Measurements from ENCODE around the gene DNAH10.
"Not testable (repeated sequence)": the region's sequence is repeated elsewhere in the genome, so short reads cannot be mapped to it uniquely, and the experiment has no call there.

DNAH10 gene

DNA sequence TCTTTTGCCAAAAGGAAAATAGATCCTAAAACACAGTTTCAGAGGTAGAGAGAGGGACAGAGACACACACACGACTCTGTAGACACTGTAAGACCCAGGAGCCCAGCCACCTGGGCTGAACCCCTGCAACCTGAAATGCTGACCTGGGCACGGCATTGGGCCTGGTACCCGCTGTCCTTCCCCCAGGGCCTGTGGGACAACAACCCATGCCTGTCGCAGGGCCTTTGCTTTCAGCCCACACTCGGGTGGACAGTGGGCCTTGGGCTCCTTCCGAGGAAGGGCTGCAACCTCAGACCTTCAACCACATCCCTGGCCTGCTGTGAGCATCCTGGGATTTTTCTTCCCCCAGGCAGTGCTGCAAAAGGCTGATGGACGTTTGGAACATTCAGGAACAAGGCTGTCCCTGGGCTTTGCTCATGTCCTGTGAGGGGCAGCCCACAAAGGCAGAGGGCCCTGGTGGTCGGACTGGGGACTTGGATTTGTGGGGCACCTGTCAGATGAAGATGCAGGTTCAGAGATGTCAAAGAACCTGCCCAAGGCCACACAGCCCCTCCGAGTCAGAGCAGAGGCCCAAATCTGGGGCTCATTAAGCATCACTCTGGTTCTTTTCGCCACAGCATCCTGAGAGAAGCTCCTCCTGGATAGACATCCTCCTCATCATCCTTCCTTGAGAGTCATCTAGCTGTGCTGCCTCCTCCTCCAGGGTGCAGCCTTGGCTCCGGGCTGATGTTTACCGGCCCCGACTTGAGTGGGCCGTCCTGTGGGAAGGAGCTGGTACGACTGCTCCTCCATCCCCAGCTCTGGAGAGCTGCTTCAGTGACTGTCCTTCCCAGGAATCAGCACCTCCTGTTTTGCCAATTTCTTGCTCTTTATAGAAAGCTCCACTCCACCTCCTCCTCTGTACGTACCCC, 177.9 kb downstream of the DNAH10 start:
- DNase-seq: no peak

DNA sequence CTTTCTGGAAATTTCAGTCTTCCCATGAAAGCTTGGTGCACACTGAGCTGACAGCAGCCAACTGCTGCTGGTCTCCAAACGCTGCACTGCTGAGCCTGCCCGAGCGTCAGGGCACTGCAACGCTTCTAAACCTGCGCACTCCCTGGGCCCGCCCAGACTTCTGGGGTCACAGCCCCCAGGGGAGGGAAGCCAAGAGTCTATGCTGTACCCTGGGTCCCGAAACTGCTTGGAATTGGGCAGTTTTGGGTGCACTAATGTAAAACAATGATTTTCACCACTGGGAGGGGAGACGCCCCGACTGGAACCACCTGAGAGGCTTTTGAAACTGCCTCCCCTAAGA, 178.5 kb downstream of the DNAH10 start:
- DNase-seq: no peak

DNA sequence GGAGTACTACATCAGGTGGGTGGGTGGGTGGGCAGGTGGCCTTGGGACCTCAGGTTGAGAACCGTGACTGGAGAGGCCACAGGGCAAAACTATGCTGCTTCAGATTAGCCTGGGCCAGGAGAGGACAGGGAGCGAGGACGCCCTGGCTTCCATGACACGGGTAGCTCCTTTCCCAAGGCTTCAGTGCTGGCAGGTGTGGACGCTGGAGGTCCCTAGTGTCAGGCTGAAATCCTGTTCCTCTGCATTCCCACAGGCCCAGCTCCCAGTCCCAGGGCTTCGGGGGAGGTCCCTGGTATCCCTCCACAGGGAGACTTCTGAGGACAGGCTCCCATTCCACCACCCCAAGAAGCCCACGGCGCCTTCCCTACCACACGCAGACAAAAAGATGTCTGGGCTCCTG, 178.9 kb downstream of the DNAH10 start:
- DNase-seq: no peak

DNA sequence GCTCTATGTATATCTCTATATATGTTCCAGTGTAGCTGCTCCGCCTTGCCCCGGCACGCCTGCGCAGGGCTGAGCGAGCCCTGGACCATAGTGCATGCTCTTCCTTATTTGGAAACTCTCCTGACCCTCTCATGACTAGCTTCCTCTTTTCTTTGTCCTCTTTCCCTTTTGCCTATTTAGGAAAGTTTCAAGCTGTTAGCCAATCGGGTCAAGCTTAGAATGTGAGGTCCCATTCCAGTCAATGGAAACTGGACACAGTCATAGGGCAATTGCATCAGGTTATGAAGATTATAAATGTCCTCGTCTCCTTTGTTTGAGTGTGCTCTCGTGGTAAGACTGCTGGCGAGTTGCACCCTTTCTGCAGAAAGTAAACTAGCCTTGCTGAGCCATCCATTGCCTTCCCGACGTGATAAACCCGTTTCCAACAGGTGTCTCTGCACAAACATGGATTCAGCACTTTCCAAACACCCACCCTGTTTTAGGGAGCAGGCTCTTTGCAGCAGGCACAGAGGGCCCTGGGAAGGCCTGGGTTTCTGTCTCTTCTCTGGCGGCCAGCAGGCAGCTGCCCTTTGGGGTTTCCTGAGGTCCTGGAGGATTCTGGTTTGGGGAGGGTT, 179.6 kb downstream of the DNAH10 start:
- DNase-seq: no peak

DNA sequence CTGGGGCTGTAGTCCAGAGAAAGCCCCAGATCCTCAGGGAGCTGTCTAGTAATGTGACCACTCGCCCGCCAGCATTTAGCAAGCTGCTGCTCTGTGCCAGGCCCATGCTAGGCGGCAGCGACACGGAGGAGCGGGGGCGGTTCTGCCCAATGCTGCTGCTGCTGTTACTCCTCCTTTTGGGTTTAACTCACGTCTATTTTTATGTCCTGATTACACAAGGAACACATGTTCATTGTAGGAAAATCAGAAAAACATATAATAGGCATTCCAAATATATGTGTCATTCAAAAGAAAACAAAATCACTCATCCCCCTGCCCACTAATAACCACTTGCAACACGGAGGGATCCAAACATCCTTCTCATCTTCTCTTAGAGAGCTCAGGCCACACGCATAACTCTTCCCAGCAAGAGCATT, 180.1 kb downstream of the DNAH10 start:
- no peak for DNase-seq

DNA sequence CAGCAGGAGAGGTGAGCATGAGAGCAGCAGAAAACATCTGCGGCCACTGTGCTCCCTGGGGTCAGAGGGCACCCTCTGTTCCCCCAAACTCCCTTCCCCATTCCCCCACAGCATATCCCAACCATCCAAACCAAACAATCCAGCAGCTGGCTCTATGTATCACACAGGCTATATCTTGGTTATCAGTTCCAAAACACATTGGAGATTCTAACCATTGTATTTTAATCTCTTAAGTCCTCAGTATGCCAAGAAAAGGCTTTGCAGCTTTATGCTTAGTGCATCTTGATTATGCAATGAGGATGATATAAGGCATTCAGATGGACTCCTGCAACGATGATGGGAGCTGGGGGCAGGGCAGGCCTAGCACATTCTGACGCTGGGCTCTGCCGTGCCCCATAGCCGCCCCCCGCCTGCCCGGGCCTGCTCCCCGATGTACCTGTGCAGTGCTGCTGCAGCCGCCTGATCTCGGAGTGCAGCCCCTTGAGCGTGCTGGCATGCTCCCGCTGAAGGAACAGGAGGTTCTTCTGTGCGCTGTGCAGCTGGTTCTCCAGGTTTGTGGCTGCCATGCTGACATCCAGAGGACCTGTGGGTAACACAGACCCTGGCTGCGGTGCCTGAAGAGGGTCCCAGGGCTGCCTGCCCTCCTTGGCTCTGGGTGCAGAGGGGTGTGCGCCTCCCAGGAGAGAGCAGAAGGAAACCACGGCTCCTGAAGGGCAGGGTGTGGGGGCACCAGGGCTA, 181.0 kb downstream of the DNAH10 start:
- no peak for DNase-seq

DNA sequence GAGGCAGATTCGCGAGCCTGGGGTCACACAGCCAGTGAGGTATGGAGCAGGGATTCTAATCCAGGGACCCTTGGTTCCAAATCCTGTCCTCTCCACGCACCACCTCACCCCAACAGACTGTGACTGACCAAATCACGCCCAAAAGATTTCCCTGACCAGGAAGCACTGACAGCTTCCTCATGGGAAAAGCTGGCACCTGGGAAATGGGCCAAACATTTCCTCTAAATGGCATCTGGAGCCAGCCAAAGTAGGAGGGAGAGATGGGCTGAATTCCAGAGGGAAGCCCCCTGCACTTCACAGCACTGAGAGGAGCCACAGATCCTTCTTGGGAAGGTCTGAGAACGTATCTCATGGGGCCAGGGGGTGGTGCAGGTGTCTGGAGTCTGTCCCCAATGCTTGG, 181.7 kb downstream of the DNAH10 start:
- no peak for DNase-seq

DNA sequence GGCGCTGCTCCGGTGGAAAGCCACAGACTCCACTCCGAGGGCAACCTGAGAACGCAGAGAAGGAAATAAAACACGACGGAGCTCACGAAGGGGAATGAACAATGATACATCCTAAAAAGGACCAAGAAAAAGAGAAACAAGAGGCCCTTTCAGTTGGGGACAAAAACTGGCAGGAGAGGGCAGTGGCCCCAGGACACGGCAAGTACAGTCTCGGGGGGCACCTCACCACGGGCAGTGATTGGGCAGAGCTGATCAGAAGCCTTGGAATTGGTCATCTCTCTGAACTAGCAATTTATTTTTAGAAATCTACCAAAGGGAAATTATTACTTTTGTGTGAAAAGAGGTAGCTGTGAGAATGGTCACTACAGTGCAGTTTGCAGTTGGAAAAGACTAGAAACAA, 182.6 kb downstream of the DNAH10 start:
- no peak for DNase-seq

DNA sequence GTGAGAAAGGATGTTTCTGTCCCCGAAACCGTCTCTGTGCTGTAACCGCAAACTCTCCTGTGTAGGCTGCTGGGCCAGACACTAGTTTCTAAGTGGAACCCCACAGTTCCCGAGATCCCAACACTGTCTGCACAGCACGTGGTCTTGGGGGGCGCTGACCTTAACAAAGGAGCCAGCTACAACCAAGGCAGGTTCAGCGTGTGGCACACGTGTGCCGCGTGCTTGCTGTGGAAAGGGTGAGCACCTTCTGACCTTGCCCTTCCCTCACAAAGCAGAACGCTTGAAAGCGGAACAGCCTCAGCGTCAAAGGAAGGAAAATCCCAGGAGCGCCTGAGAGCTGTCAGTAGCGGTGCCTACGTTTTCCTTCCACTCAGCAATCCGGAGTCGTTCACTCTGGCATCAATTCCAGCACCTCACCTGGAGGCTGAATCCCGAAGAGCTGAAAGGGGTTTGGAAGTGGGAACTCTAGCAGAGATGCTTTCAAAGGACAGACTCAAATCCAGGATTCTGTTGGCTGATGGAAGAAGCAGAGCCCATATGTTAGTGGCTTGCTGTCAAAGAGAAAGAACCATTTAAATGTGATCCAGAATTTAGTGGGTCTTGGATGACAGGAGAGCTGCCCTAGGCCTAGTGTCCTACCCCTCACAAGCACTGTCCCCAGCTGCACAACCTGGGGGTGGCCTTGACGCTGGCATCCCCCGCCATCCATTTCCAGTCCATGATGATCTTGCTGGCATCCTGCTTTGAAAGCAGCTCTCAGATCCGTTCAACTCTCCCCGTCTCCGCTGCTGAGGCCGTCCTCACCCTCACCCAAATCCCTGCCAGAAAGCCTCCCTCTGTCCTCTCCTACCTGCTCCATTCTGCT, 183.4 kb downstream of the DNAH10 start:
- DNase-seq: no peak

DNA sequence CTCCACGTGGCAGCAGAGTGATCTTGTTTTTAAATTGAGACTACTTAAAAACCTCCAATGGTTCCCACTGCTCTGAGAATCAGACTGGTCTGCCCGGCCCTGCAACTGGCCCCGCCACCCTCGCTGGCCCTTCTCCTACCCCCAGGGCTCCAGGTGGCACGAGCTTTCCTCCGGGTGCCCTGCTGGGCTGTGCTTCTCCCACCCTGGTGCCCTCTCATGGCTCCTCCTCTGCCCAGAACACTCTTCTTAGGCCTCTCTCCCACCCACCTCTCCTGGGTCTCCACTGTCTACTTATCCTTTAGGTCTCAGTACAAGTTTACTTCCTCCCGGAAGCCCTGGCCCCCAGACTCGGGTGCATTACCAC, 184.0 kb downstream of the DNAH10 start:
- DNase-seq: no peak

DNA sequence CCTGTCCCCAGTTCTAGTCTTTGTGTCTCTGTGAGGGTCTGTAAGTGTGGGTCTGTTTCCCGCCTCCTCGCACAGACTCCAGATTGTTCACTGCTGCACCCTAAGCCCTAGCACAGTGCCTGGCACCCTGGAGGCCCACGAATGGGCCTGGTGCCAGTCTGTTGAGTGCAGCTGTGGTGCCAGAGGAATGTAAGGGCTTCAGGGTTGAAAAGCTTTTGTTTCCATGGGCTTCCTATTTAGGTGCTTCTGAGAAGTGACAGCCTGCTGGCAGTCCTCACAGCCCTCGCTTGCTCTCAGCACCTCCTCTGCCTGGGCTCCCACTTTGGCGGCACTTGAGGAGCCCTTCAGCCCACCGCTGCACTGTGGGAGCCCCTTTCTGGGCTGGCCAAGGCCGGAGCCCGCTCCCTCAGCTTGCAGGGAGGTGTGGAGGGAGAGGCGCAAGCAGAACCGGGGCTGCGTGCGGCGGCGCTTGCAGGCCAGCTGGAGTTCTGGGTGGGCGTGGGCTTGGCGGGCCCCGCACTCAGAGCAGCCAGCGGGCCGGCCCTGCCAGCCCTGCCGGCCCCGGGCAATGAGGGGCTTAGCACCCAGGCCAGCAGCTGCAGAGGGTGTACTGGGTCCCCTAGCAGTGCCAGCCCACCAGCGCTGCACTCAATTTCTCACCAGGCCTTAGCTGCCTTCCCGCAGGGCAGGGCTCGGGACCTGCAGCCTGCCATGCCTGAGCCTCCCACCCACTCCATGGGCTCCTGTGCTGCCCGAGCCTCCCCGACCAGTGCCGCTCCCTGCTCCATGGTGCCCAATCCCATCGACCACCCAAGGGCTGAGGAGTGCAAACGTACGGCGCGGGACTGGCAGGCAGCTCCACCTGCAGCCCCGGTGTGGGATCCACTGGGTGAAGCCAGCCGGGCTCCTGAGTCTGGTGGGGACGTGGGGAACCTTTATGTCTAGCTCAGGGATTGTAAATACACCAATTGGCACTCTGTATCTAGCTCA, 184.7 kb downstream of the DNAH10 start:
- not testable (repeated sequence) for DNase-seq

DNA sequence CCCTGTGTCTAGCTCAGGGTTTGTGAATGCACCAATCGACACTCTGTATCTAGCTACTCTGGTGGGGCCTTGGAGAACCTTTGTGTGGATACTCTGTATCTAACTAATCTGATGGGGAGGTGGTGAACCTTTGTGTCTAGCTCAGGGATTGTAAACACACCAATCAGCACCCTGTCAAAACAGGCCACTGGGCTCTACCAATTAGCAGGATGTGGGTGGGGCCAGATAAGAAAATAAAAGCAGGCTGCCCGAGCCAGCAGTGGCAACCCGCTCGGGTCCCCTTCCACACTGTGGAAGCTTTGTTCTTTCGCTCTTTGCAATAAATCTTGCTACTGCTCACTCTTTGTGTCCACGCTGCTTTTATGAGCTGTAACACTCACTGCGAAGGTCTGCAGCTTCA, 185.4 kb downstream of the DNAH10 start:
- not testable (repeated sequence) for DNase-seq

DNA sequence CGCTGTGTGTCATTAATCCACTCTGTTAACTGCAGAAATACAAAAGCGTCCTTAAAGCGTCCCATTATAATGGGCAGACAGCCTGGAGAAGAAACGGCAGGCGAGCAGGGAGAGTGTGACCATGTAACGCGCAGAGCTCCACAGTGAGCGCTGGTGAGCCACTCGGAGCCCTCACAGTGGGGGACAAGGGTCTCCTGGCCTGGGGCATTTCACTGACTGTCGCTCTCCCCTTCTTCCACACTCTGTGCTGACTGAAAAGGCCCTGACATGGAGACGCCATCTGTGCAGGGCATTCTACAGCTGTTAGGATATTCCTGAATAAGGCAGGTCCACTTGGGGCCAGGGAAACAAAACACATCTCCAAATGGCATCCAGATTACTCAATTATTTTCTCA, 186.3 kb downstream of the DNAH10 start:
- DNase-seq: no peak

DNA sequence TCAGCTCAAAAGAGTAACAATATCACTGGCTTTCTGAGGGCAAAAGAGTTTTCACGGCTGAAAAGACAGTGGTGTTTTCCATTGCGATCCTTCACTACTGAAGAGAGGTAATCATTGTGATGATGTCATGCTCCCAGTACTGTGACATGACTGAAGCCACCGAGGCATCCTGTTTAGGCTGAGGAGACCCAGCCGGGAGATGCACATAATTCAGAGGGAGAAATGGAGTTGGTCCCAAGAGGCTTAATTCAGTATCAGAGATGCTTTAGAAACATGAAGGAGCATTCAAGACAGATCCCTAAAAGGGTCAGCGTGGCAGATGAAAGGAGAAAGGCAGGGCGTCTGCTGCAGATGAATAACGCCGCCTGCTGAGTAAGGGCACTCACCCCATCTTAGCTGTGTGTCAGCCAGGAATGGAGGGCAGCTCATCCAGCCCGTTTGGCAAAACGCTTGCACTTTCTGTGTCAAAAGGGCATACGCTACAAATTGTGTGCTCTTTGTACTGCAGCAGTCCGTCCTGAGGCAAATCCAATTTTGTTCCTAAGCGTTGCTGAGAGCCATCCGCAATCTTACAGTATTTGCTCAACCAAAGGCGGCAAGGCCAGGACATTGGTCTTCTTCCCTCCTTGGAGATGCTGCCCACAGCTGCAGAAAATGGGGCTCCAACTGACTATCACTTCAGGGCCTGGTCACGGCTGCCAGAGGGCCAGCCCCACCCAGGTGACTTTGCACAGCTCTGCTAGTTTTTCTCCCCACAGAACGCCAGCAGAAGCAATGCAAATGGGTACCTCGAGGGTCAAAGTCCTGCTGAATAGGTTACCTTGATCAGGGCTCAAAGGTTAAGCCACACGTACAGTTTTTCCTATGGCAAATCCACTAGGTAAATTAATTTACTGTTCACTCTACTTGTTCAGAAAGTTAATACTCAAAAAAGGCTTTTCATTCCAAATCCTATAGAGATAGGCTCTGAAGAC, 187.0 kb downstream of the DNAH10 start:
- no peak for DNase-seq

DNA sequence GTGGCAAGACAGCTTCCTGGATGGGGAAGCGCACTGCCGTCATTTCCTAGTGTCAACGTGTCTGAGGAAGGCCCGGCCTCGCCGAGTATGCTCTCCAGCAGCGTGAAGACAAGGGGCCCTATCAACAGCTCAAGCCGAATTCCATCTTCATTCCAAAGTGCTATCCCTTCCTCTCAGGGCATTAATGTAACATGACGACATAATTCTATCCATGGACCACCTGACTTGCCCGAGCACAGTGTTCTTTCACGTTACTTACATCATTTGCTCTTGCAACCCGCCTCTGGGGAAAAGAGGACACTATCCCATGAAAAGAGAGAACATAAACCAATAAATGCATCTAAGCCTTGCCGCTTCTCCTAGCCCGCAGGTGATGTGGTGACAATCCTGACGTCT, 187.7 kb downstream of the DNAH10 start:
- DNase-seq: no peak

DNA sequence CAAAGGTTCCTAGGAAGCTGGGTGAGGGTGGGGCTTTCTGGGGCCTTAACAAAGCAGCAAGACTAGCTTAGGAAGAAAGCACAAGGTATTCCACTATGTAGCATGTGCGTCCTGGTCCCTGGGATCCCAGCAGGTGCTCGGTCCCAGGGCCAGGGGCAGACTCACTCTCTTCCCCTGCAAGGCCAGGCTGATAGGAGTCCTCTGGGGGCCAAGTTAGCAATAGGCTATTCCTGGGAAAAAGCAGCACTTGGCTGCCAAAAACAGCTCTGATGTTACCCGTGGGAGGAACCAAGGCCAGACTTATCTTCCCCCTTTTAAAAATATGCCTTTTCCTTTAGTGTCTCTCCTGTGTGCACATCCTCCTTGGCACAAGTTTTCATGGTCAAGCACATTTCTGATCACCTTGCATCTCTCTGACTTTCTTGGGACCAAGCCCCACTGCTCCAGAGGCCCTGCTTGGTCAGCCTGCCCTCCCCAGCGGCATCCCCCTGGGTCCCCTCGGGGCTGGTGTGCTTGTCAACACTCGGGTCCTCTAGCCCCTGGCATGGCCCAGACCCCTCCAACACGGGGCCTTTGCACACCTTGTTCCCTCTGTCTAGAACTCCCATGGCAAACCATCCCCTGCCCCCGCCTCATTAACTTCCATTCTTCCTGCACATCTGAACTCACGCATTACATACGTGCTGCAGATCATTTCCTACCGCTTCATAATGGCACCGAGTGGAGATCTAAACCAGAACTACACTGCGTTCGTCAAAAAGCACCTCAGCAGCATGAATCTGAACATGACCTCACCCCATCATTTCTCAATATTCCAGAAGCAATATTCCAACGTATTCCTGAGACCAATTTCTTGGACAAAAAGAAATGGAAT, 188.6 kb downstream of the DNAH10 start:
- DNase-seq: no peak

DNA sequence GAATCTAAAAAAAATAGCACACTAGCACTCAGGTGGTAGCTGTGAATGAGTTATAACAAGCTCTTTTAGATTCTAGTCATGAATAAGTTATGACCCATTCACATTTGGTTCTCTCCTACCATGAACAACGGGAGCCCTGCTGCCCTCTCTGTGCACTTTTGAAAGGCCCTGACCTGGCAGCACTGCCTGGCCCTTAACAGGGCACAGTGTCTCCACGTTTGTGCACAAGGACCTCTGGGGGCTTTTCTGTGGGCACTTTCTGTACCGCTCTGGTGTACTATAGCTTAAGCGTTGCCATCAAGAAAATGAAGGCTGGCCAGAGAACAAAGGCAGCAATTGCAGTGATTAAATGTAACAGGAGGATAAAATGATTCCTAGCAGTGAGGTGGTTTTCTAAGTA, 189.4 kb downstream of the DNAH10 start:
- no peak for DNase-seq

DNA sequence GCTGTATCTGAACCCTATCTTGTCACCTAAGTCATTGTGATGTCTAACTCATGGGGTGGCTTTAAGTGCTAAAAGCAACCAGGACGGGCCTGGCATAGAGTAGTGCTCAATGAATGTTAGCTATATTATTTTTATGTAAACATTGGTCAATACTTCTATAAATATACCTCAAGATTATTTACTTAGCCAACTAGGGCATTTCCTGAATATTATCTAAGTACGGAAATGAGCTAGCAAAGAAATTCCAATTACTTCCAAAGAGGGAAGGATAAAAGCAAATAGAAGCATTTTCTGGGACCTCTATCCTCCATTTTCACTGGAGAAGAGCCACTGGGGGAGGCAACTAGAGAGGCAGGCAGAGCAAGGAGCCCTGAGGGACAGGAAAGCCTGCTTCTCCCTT, 189.9 kb downstream of the DNAH10 start:
- DNase-seq: no peak

DNA sequence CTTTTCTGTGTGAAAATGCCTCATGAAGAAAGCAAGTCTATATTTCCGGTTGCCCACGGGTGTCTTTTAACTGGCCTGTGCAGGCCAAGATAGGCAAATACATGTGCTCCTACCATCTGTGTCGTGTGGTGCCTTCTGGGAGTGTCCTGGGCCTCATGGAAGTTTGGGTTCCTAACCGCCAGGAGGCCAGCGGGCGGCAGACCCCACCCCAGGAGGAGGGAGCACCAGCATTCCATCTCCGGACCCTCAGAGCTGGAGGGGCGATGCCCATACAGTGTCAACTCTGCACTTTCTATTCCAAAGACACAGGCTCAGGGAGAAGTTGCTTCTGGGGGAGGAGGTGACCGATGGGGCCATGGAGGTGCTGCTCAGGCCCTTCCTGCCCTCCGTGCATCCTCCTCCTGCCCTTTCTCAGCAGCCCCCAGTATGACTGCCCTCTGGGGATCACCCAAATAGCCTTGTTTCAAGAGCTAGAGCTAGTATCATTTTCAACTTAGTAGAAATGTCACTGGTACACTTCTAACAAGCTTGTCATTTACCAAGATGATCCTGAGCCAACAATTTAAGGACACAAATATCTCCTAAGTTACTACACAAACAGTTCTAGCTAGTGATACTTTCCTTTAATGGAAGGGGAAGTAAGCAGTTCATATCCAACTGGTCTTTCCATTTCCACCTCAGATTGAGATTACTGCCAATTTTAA, 192.7 kb downstream of the DNAH10 start:
- no peak for DNase-seq

Measured in stimulated activated CD4-positive, alpha-beta T cell treated with anti-CD3 and anti-CD28 coated beads, Interleukin-12 subunit alpha, Interleukin-12 subunit beta, amount 100 ng/mL, for 4 hours (primary cell).